PFSK-1 (cell line): Measurements from ENCODE around the gene MCFD2.

Experiments
- FOXP2 ChIP-seq: optimal IDR thresholded peaks from 2 replicates; pipeline ENCODE3; 2011; ENCODE audit warnings: borderline replicate concordance, control low read depth, inconsistent platforms; ENCODE audit not compliant: insufficient read depth; ENCODE audit errors: extremely low read length, extremely low read depth
- POLR2AphosphoS5 ChIP-seq: IDR thresholded peaks from 2 replicates; pipeline ENCODE4 v1.6.1; 2012; ENCODE audit warnings: low read depth, mild to moderate bottlenecking, control low read depth, low read length, moderate library complexity
- SIN3A ChIP-seq: IDR thresholded peaks from 2 replicates; pipeline ENCODE4 v1.6.1; 2012; ENCODE audit warnings: mild to moderate bottlenecking, low read length, moderate library complexity, borderline replicate concordance; ENCODE audit not compliant: insufficient read depth
- TAF1 ChIP-seq: IDR thresholded peaks from 2 replicates; pipeline ENCODE4 v1.6.1; 2012; ENCODE audit warnings: low read length, control low read depth, borderline replicate concordance; ENCODE audit not compliant: insufficient read depth
- TF ChIP-seq, protein P1 (sequence below), 2 experiments: IDR thresholded peaks; 2 replicates each; pipeline versions ENCODE4 v1.6.1 to v1.8.0; 2011 to 2012; ENCODE audit warnings: low read depth in 2 of 2, low read length in 2 of 2, control low read depth in 1 of 2, inconsistent platforms in 1 of 2, mild to moderate bottlenecking in 1 of 2, moderate library complexity in 1 of 2; ENCODE audit not compliant: insufficient read depth in 1 of 2

MCFD2 gene

DNA sequence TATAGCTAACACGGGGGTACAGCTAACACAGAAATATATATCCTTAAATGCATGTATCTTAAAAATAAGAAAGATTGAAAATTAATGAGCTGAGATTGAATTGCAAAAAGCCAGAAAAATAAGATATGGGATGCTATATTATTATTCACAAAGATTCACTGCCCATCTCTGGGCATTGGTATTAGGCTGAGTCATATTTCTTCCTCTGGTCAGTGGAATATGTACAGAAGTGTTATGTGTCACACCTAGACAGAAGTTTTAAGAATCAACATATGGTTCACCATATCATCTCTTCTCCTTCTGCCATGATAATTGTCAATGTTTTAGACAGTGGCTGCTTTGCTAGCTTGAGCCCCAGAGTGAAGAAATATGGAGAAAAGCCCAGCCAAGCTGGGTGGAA lies 14.0 kb upstream of the MCFD2 start:
- TF ChIP-seq FOXP2 (no peak), TAF1 (no peak)
- TF ChIP-seq, protein P1, sequence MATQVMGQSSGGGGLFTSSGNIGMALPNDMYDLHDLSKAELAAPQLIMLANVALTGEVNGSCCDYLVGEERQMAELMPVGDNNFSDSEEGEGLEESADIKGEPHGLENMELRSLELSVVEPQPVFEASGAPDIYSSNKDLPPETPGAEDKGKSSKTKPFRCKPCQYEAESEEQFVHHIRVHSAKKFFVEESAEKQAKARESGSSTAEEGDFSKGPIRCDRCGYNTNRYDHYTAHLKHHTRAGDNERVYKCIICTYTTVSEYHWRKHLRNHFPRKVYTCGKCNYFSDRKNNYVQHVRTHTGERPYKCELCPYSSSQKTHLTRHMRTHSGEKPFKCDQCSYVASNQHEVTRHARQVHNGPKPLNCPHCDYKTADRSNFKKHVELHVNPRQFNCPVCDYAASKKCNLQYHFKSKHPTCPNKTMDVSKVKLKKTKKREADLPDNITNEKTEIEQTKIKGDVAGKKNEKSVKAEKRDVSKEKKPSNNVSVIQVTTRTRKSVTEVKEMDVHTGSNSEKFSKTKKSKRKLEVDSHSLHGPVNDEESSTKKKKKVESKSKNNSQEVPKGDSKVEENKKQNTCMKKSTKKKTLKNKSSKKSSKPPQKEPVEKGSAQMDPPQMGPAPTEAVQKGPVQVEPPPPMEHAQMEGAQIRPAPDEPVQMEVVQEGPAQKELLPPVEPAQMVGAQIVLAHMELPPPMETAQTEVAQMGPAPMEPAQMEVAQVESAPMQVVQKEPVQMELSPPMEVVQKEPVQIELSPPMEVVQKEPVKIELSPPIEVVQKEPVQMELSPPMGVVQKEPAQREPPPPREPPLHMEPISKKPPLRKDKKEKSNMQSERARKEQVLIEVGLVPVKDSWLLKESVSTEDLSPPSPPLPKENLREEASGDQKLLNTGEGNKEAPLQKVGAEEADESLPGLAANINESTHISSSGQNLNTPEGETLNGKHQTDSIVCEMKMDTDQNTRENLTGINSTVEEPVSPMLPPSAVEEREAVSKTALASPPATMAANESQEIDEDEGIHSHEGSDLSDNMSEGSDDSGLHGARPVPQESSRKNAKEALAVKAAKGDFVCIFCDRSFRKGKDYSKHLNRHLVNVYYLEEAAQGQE (IDR thresholded peaks at IDR 0.05; ENCODE audit: insufficient read depth in 1 of 2, low read depth in 2 of 2, low read length in 2 of 2), result no peak

DNA sequence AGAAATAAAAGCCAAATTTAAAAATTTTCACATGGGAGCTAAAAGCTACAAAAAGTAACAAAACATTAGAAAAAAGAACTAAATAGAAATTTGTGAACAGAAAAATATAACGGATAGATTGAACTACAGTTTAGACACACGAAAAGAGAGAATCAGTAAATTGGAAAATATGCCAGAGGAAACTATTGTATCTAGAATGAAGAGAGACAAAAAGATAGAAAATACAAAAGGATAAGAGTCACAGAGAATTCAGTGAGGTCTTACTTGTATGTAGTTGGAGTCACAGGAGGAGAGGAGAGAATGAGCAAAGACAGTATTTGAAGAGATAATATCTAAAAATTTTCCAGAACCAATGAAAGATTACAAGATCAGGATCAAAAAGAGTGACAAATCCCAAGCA lies 11.3 kb upstream of the MCFD2 start:
- TF ChIP-seq FOXP2 (no peak), TAF1 (no peak), POLR2AphosphoS5 (no peak), SIN3A (no peak)
- TF ChIP-seq, protein P1 (IDR thresholded peaks at IDR 0.05; ENCODE audit: insufficient read depth in 1 of 2, low read depth in 2 of 2, low read length in 2 of 2), result no peak

DNA sequence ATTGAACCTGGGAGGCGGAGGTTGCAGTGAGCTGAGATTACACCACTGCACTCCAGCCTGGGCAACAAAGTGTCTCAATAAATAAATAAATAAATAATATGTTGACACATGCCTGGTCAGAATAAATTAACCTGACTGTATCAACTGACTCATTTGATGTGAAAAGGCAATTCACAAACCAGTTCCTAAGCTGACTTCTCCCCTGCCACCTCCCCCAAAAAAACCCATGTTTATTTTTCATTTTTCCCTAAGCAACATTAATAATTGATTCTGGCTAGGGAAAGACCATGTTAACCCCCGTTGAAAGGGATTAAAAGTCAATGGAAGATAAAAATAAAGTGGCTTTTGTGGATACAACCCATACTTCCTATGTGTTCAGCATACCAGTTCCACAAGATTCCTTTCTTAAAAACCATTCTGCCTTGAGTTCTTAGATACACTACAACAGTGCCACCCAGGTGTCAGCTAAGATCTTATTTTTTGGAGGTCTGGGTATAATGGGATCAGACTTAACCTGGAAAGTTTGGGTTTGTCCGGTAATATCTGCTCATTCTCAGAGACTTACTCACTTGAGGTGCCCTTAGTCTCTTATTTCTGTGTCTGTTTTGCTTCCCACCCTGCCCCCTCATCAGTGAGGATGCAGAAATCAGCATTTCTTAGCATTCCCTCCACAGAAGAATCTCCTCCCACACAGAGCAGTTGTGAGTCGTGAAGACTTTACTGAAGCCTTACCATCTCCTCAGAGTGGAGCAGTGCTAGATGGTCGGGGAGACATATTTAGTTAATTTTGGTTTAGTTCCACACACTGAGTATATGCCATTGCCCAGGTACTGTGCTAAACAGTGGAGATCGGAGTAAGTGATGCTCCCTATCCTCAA lies 10.1 kb upstream of the MCFD2 start:
- no peak for TF ChIP-seq FOXP2
- no peak for TF ChIP-seq SIN3A
- TF ChIP-seq TAF1, result no peak
- TF ChIP-seq, protein P1 (IDR thresholded peaks at IDR 0.05; ENCODE audit: insufficient read depth in 1 of 2, low read depth in 2 of 2, low read length in 2 of 2), result no peak
- no peak for TF ChIP-seq POLR2AphosphoS5

DNA sequence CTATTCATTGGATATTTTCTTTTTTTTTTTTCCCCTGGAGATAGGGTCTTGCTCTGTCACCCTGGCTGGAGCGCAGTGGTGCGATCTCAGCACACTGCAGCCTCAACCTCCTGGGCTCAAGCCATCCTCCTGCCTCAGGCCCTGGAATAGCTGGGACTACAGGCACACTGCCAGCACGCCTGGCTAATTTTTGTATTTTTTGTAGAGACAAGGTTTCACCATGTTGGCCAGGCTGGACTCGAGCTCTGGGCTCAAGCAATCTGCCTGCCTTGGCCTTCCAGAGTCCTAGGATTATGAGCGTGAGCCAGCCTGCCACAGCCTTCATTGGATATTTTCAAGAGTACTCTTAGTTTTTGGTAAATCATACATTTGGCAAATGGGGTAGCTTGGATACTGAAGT lies 9.0 kb upstream of the MCFD2 start:
- TF ChIP-seq TAF1 (no peak), FOXP2 (no peak), SIN3A (no peak), POLR2AphosphoS5 (no peak)
- TF ChIP-seq, protein P1 (IDR thresholded peaks at IDR 0.05; ENCODE audit: insufficient read depth in 1 of 2, low read depth in 2 of 2, low read length in 2 of 2), result no peak

DNA sequence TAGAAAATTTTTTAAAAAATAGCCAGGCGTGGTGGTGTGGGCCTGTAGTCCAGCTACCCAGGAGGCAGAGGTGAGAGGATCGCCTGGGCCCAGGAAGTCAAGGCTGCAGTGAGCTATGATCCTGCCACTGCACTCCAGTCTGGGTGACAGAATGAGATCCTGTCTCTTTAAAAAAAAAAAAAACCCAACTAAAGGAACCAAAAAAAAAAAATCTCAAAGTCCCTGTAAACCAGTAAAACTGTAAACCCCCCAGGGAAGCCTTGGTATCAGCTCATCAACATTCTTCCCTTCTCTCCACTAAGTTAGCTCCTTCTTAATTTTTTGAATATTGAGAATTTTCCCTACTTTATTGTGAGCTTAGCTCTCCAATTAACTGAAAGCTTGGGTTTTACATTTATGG lies 8.4 kb upstream of the MCFD2 start:
- TF ChIP-seq, protein P1 (IDR thresholded peaks at IDR 0.05; ENCODE audit: insufficient read depth in 1 of 2, low read depth in 2 of 2, low read length in 2 of 2), result no peak
- TF ChIP-seq POLR2AphosphoS5, result no peak
- TF ChIP-seq FOXP2, result no peak
- no peak for TF ChIP-seq SIN3A
- TF ChIP-seq TAF1, result no peak
